Measurements from ENCODE around the gene FLT3LG. TPM values are rescaled to one million over a fixed set of nuclear protein-coding genes. Genes with fewer than 3 reads are reported as not detected.
A peak's percentile ranks its signal among the peaks of the same experiment; 100 is the strongest.

FLT3LG gene
- total and polyA plus RNA-seq, 2 of the 8 experiments (the other 6 are each of a cell fraction or from before 2014, with no cell fraction given) = 1.6 to 3.2 TPM

DNA sequence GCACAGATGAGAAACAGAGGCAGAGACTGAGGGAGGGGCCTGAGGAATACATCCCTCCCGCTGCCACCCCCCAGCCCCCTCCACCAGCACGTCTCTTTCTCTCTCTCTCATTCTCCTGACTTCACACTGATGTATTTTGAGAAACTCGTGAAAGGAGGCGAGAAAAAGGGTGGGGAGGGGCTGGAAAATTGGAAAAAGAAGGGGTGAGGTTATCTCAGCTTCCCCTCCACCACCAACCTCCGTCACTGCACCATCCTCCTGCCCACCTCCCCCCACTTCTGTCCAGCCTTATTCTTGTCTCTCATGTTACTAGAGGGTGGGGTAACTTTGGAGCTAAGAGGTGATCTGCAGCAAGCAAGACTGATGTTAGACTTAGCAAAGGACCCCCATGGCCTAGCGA lies 34.2 kb upstream of the FLT3LG start:
- peaks cover 0 to 13% (median 8%) of the 10 kb centered on the region in 4 experiments; a peak in 5 of 7 replicates for H3K4me1 ChIP-seq (replicated peaks in 1 of 4; ENCODE audit: control insufficient read depth in 3 of 4, insufficient read depth in 4 of 4, low read length in 3 of 4)
- 0 out of 2 replicates have a peak overlapping the region, but pooled peaks have one; percentile 77 for H2BK12ac ChIP-seq (ENCODE audit: low read depth, low read length)
- no peak overlapping the region for H3K56ac ChIP-seq (replicated peaks; ENCODE audit: insufficient read length, low read depth, low read length)
- FAIRE-seq (no peak), DNase-seq (ENCODE audit: low read depth in 1 of 2, low spot score in 2 of 2) (no peak)
- H3K27me3 ChIP-seq (replicated peaks in 1 of 4; ENCODE audit: control insufficient read depth in 3 of 4, extremely low read depth in 1 of 4, insufficient read depth in 3 of 4, low read length in 3 of 4) = peaks cover 25 to 48% (median 43%) of the 10 kb centered on the region in 4 experiments
- H2AFZ ChIP-seq (ENCODE audit: low read length) = no peak overlapping the region
- no peak overlapping the region for H3K4ac ChIP-seq (replicated peaks; ENCODE audit: insufficient read length, low read depth, low read length)
- no peak overlapping the region for H2BK20ac ChIP-seq (ENCODE audit: low read length)
- H2BK5ac ChIP-seq (ENCODE audit: low read depth, low read length) = no peak overlapping the region
- peaks cover 20% of the 10 kb centered on the region; the same call in 1 of the 2 replicates for H3K23me2 ChIP-seq (ENCODE audit: low read depth, low read length)
- H2BK15ac ChIP-seq (ENCODE audit: low read length) = no peak overlapping the region
- H3K23ac ChIP-seq (ENCODE audit: insufficient read length) = no peak overlapping the region
- H3K4me3 ChIP-seq (ENCODE audit: extremely low read depth in 1 of 4, insufficient read depth in 2 of 4, low read depth in 3 of 4, low read length in 4 of 4) = no peak overlapping the region
- H3K9me3 ChIP-seq (ENCODE audit: insufficient read depth in 2 of 2, low read depth in 1 of 2, low read length in 1 of 2) = no peaks in the 10 kb centered on the region
- H2BK120ac ChIP-seq (replicated peaks; ENCODE audit: low read depth, low read length) = no peak overlapping the region
- no peaks in the 10 kb centered on the region for H3K79me1 ChIP-seq (ENCODE audit: low read depth, low read length)
- peak overlapping the region in 1 of 2 experiments; percentile 53; a peak in 1 of 4 replicates for H3K4me2 ChIP-seq (ENCODE audit: insufficient read depth in 1 of 2, low read depth in 2 of 2, low read length in 2 of 2)
- no peak overlapping the region for H4K91ac ChIP-seq (replicated peaks; ENCODE audit: insufficient read length, low read length)
- H4K8ac ChIP-seq (ENCODE audit: extremely low read depth, insufficient read depth, low read length) = no peak overlapping the region
- H3K14ac ChIP-seq (ENCODE audit: insufficient read length) = no peak overlapping the region
- 81% methylated on average over 4 of the region's 6 CpGs; no CpG with 5 or more reads in 1 of the 2 experiments for WGBS, 2 experiments (ENCODE audit: extremely low coverage in 1 of 2, insufficient coverage in 1 of 2, insufficient read length in 1 of 2, insufficient replicate concordance in 2 of 2, low coverage in 1 of 2, low lambda C conversion rate in 2 of 2, missing lambda C conversion rate in 1 of 2)
- H4K20me1 ChIP-seq (replicated peaks in 1 of 2; ENCODE audit: control insufficient read depth in 1 of 2, insufficient read depth in 2 of 2, low read length in 2 of 2) = no peaks in the 10 kb centered on the region
- H2AK5ac ChIP-seq (ENCODE audit: low read depth, low read length) = no peak overlapping the region; the same call in 1 of the 2 replicates
- no peak overlapping the region for H3K18ac ChIP-seq (ENCODE audit: extremely low read depth, low read length)
- H3K79me2 ChIP-seq (ENCODE audit: control insufficient read depth in 1 of 2, insufficient read depth in 2 of 2, low read length in 2 of 2) = no peaks in the 10 kb centered on the region
- ChIA-PET CTCF (ENCODE audit: partially characterized antibody) (interaction anchor here (1.1 to 3.3 kb wide), 4 partner anchors 10 to 48 kb away, joined by 4 to 15 read pairs (median 10); partner anchors contain the start of gene PIH1D1), POLR2A (ENCODE audit: partially characterized antibody) (interaction anchor here (0.7 to 4.1 kb wide), 3 partner anchors 13 to 88 kb away, joined by 3 to 13 read pairs (median 8); partner anchors contain the start of genes ALDH16A1, GFY, PIH1D1 and RCN3)
- H4K5ac ChIP-seq (ENCODE audit: insufficient read length, low read depth, low read length) = no peak overlapping the region
- no peaks in the 10 kb centered on the region for H3K36me3 ChIP-seq (ENCODE audit: control insufficient read depth in 2 of 4, insufficient read depth in 4 of 4, low read length in 3 of 4)
- no peak overlapping the region for H3K9ac ChIP-seq (replicated peaks in 1 of 4; ENCODE audit: extremely low read depth in 1 of 4, low read depth in 3 of 4, low read length in 3 of 4)
- no peak overlapping the region for H3K27ac ChIP-seq (ENCODE audit: low read depth, low read length)
- TF ChIP-seq ASH2L (IDR thresholded peaks at IDR 0.05; ENCODE audit: low read length) (no peak), JUND (IDR thresholded peaks at IDR 0.05; ENCODE audit: low read length) (no peak), TAF1 (IDR thresholded peaks at IDR 0.05; ENCODE audit: low read depth, low read length) (no peak), SIRT6 (IDR thresholded peaks at IDR 0.05; ENCODE audit: low read length) (no peak), SRF (IDR thresholded peaks at IDR 0.05; ENCODE audit: low read depth, low read length) (no peak), EP300 (IDR thresholded peaks at IDR 0.05; ENCODE audit: borderline replicate concordance in 1 of 2, low read depth in 2 of 2, low read length in 2 of 2) (no peak), KDM5A (IDR thresholded peaks at IDR 0.05; ENCODE audit: low read length) (no peak), HDAC6 (IDR thresholded peaks at IDR 0.05; ENCODE audit: low read depth, low read length) (no peak), JUN (IDR thresholded peaks at IDR 0.05; ENCODE audit: low read depth, low read length) (no peak), YY1 (IDR thresholded peaks at IDR 0.05; ENCODE audit: low read depth, low read length) (no peak), CBX8 (IDR thresholded peaks at IDR 0.05; ENCODE audit: borderline replicate concordance, low read depth, low read length) (no peak), HDAC2 (IDR thresholded peaks at IDR 0.05; ENCODE audit: borderline replicate concordance in 1 of 2, low read depth in 2 of 2, low read length in 2 of 2) (no peak)
- TF ChIP-seq, protein P1, sequence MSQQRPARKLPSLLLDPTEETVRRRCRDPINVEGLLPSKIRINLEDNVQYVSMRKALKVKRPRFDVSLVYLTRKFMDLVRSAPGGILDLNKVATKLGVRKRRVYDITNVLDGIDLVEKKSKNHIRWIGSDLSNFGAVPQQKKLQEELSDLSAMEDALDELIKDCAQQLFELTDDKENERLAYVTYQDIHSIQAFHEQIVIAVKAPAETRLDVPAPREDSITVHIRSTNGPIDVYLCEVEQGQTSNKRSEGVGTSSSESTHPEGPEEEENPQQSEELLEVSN (IDR thresholded peaks at IDR 0.05) = no peak

All from H1 (cell line).